Activated T-cell treated with anti-CD3 and anti-CD28 coated beads, Interleukin-2, amount 50 U/mL, for 4 hours (primary cell): ENCODE results near the gene WEE1. TPM values are rescaled to one million over a fixed set of nuclear protein-coding genes. Genes with fewer than 3 reads are reported as not detected.

Source experiments
- ATAC-seq, 2 donors: fragments of 200-7000 bp; cut with Tn5 transposase; one replicate each; pipeline ENCODE4 v1.10.0; 2021
- DNase-seq: peaks from one replicate; pipeline ENCODE4 v3.0.0-alpha.2; 2020
- H3K27me3 Mint-ChIP-seq: one replicate; pipeline ENCODE4 v1.8.0; 2021; ENCODE audit warnings: low read depth, mixed read lengths
- H3K36me3 Mint-ChIP-seq: one replicate; pipeline ENCODE4 v1.8.0; 2022; ENCODE audit warnings: mixed read lengths; ENCODE audit not compliant: insufficient read depth
- H3K4me1 Mint-ChIP-seq: one replicate; pipeline ENCODE4 v1.8.0; 2021; ENCODE audit warnings: low read depth, mixed read lengths
- H3K4me3 Mint-ChIP-seq: one replicate; pipeline ENCODE4 v1.8.0; 2021; ENCODE audit warnings: mild to moderate bottlenecking, moderate library complexity, mixed read lengths
- H3K9me3 Mint-ChIP-seq: one replicate; pipeline ENCODE4 v1.8.0; 2021; ENCODE audit warnings: mixed read lengths
- total RNA-seq, 3 donors: library from RNA; stranded (reverse); gene quantifications; one replicate each; pipeline ENCODE4 v1.2.1, GENCODE V29; 2021

Gene WEE1
- total RNA-seq, 3 donors from 2014 or later, result 36.8 to 39.8 (median 38.0) TPM

GRCh38 chr11:9639099-9639498, 65.6 kb downstream of the WEE1 start:
- no peaks in the 10 kb centered on the region for H3K9me3 Mint-ChIP-seq
- H3K4me3 Mint-ChIP-seq, result no peak overlapping the region
- H3K4me1 Mint-ChIP-seq, result no peaks in the 10 kb centered on the region
- no peaks in the 10 kb centered on the region for H3K36me3 Mint-ChIP-seq
- ATAC-seq (no peak), DNase-seq (no peak)
- H3K27me3 Mint-ChIP-seq, result peaks cover 2% of the 10 kb centered on the region

Other genes with a start within 250 kb of the WEE1 start
- 100 to 1,000 TPM; 170 to 189 (median 175) TPM for gene IPO7, start 189.0 kb upstream of the WEE1 start, total RNA-seq
- 10 to 100 TPM; 26.5 to 35.2 (median 29.7) TPM for gene ZNF143, start 112.7 kb upstream of the WEE1 start, total RNA-seq
- 10 to 100 TPM in 1 of 3 donors, 1 to 10 TPM in 2; 4.6 to 10.0 (median 6.8) TPM for gene SWAP70, start 90.4 kb downstream of the WEE1 start, total RNA-seq